GM12878 (cell line): ENCODE data around the gene CNTNAP2. TPM values are rescaled to one million over a fixed set of nuclear protein-coding genes. Genes with fewer than 3 reads are reported as not detected.

Experiments
- CTCF ChIP-seq, 3 experiments: IDR thresholded peaks in 2 of 3; conservative IDR thresholded peaks in 1 of 3; 2 replicates each; pipeline ENCODE4 v1.5.1; 2011; ENCODE audit warnings: low read depth in 3 of 3, low read length in 3 of 3, mild to moderate bottlenecking in 3 of 3, control low read depth in 2 of 3, moderate library complexity in 2 of 3, inconsistent platforms in 1 of 3, mixed read lengths in 1 of 3; ENCODE audit not compliant: control insufficient read depth in 2 of 3, insufficient read depth in 1 of 3; ENCODE audit errors: extremely low read depth in 1 of 3
- CUX1 ChIP-seq: IDR thresholded peaks from 2 replicates; pipeline ENCODE4 v1.6.1; 2012; ENCODE audit warnings: improper control_type of control experiment, low read depth, low read length; ENCODE audit not compliant: insufficient replicate concordance
- polyA plus RNA-seq, 11 experiments: library from polyadenylated mRNA; depleted of rRNA in 4 of 11; unstranded in 6 of 11; stranded (reverse) in 5 of 11; fragments of >200 nt; fragmentation: Nextera tagmentation in 4 of 11; fragmentation: Illumina TruSeq in 1 of 11; extraction: Ambion mirVana in 4 of 11; extraction: Trizol in 1 of 11; gene quantifications; 1 replicate in 1 of 11; 2 replicates in 10 of 11; pipeline versions ENCODE4 v1.2.1 to v1.2.3, GENCODE V29; 2011 to 2016; ENCODE audit warnings: inconsistent platforms in 2 of 11, missing spikeins in 2 of 11, low read depth in 1 of 11
- total RNA-seq, 4 experiments: library from RNA; depleted of rRNA in 3 of 4; stranded (reverse); fragments of >200 nt in 3 of 4; fragmentation: Illumina TruSeq in 1 of 4; extraction: Trizol in 1 of 4; gene quantifications; 2 replicates each; pipeline versions ENCODE4 v1.2.1 to v1.2.3, GENCODE V29; 2013 to 2021

CNTNAP2 gene
- total and polyA plus RNA-seq, 10 of the 15 experiments (the other 5 are each of a cell fraction or from before 2014, with no cell fraction given) = 0.03 to 0.08 (median 0.03) TPM; not detected in 7

GRCh38 chr7:146084086-146084485 lies 32.5 kb upstream of the CNTNAP2 start (continued):
- TF ChIP-seq CUX1 = no peak
- TF ChIP-seq CTCF (IDR thresholded peaks at IDR 0.05 in 2 of 3, conservative IDR thresholded peaks at IDR 0.05 in 1 of 3; ENCODE audit: control insufficient read depth in 2 of 3, extremely low read depth in 1 of 3, insufficient read depth in 1 of 3, low read depth in 3 of 3, low read length in 3 of 3) = no peak
